ENCODE data around the gene ALDH1A1.

GRCh38 chr9:72951520-72952380, 1.1 kb downstream of the ALDH1A1 start:
- TF ChIP-seq ZNF70 (CRISPR knock-in tag; IDR thresholded peaks at IDR 0.05) (no peak), GLIS3 (CRISPR knock-in tag; IDR thresholded peaks at IDR 0.05) (no peak), RARB (CRISPR knock-in tag; IDR thresholded peaks at IDR 0.05) (no peak), TCF4 (CRISPR knock-in tag; IDR thresholded peaks at IDR 0.05; ENCODE audit: borderline replicate concordance) (no peak), ESRRG (CRISPR knock-in tag; IDR thresholded peaks at IDR 0.05) (no peak), TOX (CRISPR knock-in tag; IDR thresholded peaks at IDR 0.05; ENCODE audit: borderline replicate concordance) (no peak), TSHZ2 (CRISPR knock-in tag; IDR thresholded peaks at IDR 0.05) (no peak), CREB5 (CRISPR knock-in tag; IDR thresholded peaks at IDR 0.05; ENCODE audit: low read depth) (no peak), ZFP30 (CRISPR knock-in tag; IDR thresholded peaks at IDR 0.05) (no peak), CSDC2 (CRISPR knock-in tag; IDR thresholded peaks at IDR 0.05) (no peak)
